Measurements from ENCODE around the gene TMEM86A. TPM values are rescaled to one million over a fixed set of nuclear protein-coding genes. Genes with fewer than 3 reads are reported as not detected.

Gene TMEM86A
- total and polyA plus RNA-seq, 2 of the 13 experiments (the other 11 are each of a cell fraction or from before 2014, with no cell fraction given): 0.03 to 0.07 TPM

- POLR2A ChIA-PET: no interaction called here
These were observed 30.8 kb downstream of the TMEM86A start for GRCh38 chr11:18729426-18729825.

GRCh38 chr11:18730020-18730419, 31.4 kb downstream of the TMEM86A start:
- H3K27ac ChIP-seq (ENCODE audit: extremely low read length, insufficient read depth, low read length): no peak overlapping the region
- no TSS peak for BruUV-seq (replicated peaks)
- no peak overlapping the region for H3K4me3 ChIP-seq (replicated peaks in 1 of 3; ENCODE audit: insufficient read depth in 1 of 3, low read depth in 2 of 3, low read length in 3 of 3)
- in situ Hi-C loops (cut with HindIII; ENCODE audit: extremely low pct_ligation_motif_present, low pct_unique_long_range_greater_than_20kb) (loop anchor here (10.0 kb wide), 2 partner anchors 185 to 615 kb away; no protein-coding TSS in a partner anchor), intact Hi-C loops (cut with micrococcal nuclease; ENCODE audit: unreplicated experiment) (loop anchor here (5.0 kb wide), 1 partner anchor 63 kb away; no protein-coding TSS in a partner anchor)
- peaks cover 6 to 47% of the 10 kb centered on the region in 2 experiments; a peak in 3 of 5 replicates for H3K27me3 ChIP-seq (ENCODE audit: control insufficient read depth in 1 of 2, insufficient read depth in 2 of 2, low read length in 2 of 2)
- no peak overlapping the region for H3K4me2 ChIP-seq (ENCODE audit: low read depth, low read length)
- no peaks in the 10 kb centered on the region for H3K4me1 ChIP-seq (ENCODE audit: insufficient read depth, low read length)
- ATAC-seq (no peak), DNase-seq (ENCODE audit: low spot score) (no peak), FAIRE-seq (no peak)
- WGBS (ENCODE audit: low lambda C conversion rate): 52% methylated on average over 9 of the region's 9 CpGs
- no peaks in the 10 kb centered on the region for H3K79me2 ChIP-seq (ENCODE audit: insufficient read depth, low read length)
- ChIA-PET CTCF (ENCODE audit: low intra/inter-chr PET ratio, low total read pairs) (no interaction called here), POLR2A (no interaction called here)
- H3K9me3 ChIP-seq (ENCODE audit: low read length): no peaks in the 10 kb centered on the region
- no peaks in the 10 kb centered on the region for H3K36me3 ChIP-seq (replicated peaks in 1 of 2; ENCODE audit: control insufficient read depth in 1 of 2, insufficient read depth in 2 of 2, low read length in 2 of 2)
- H2AFZ ChIP-seq (ENCODE audit: low read length): no peak overlapping the region
- H4K20me1 ChIP-seq (ENCODE audit: insufficient read depth, low read length): no peaks in the 10 kb centered on the region
- no peak overlapping the region for H3K9ac ChIP-seq (ENCODE audit: insufficient read depth, low read depth, low read length)
- no peak for TF ChIP-seq ZNF143 (CRISPR knock-in tag; IDR thresholded peaks at IDR 0.05)
- TF ChIP-seq CSRNP1 (CRISPR knock-in tag; IDR thresholded peaks at IDR 0.05): no peak
- no peak for TF ChIP-seq ZNF414 (CRISPR knock-in tag; IDR thresholded peaks at IDR 0.05)
- TF ChIP-seq PITX1 (CRISPR knock-in tag; IDR thresholded peaks at IDR 0.05): no peak
- no peak for TF ChIP-seq PHF20 (CRISPR knock-in tag; IDR thresholded peaks at IDR 0.05)
- no peak for TF ChIP-seq MXD4 (CRISPR knock-in tag; IDR thresholded peaks at IDR 0.05)
- TF ChIP-seq FOXO1 (CRISPR knock-in tag; IDR thresholded peaks at IDR 0.05): no peak

More at GRCh38 chr11:18729426-18729825, 30.8 kb downstream of the TMEM86A start:
- CTCF ChIA-PET (ENCODE audit: low intra/inter-chr PET ratio, low total read pairs): interaction anchor here (1.6 kb wide), 1 partner anchor 189 kb away, joined by 3 read pairs; no protein-coding TSS in a partner anchor
- Histone ChIP-seq H3K79me2 (ENCODE audit: insufficient read depth, low read length) (no peaks in the 10 kb centered on the region), H3K4me3 (replicated peaks in 1 of 3; ENCODE audit: insufficient read depth in 1 of 3, low read depth in 2 of 3, low read length in 3 of 3) (no peak overlapping the region), H3K4me1 (ENCODE audit: insufficient read depth, low read length) (no peaks in the 10 kb centered on the region), H3K27ac (ENCODE audit: extremely low read length, insufficient read depth, low read length) (no peak overlapping the region), H3K9ac (ENCODE audit: insufficient read depth, low read depth, low read length) (no peak overlapping the region), H4K20me1 (ENCODE audit: insufficient read depth, low read length) (no peaks in the 10 kb centered on the region), H2AFZ (ENCODE audit: low read length) (no peak overlapping the region), H3K36me3 (replicated peaks in 1 of 2; ENCODE audit: control insufficient read depth in 1 of 2, insufficient read depth in 2 of 2, low read length in 2 of 2) (no peaks in the 10 kb centered on the region), H3K9me3 (ENCODE audit: low read length) (no peaks in the 10 kb centered on the region), H3K27me3 (ENCODE audit: control insufficient read depth in 1 of 2, insufficient read depth in 2 of 2, low read length in 2 of 2) (peaks cover 6 to 45% of the 10 kb centered on the region in 2 experiments; a peak in 3 of 5 replicates), H3K4me2 (ENCODE audit: low read depth, low read length) (no peak overlapping the region)
- intact Hi-C loops (cut with micrococcal nuclease; ENCODE audit: unreplicated experiment) (no loop called here), in situ Hi-C loops (cut with HindIII; ENCODE audit: extremely low pct_ligation_motif_present, low pct_unique_long_range_greater_than_20kb) (no loop called here)
- ATAC-seq (no peak), FAIRE-seq (no peak), DNase-seq (ENCODE audit: low spot score) (no peak)
- no peak for TF ChIP-seq TAF15 (IDR thresholded peaks at IDR 0.05; ENCODE audit: low read depth, low read length, poor library complexity, severe bottlenecking)
- TF ChIP-seq MNT (IDR thresholded peaks at IDR 0.05): peak; percentile 8; the same call in 1 of the 2 replicates
- no TSS peak for BruUV-seq (replicated peaks)
- WGBS (ENCODE audit: low lambda C conversion rate): 9% methylated on average over 9 of the region's 16 CpGs
